Inflammatory macrophage (primary cell): ENCODE measurements around the gene CDC14B.
"Not testable (repeated sequence)": the region's sequence is repeated elsewhere in the genome, so short reads cannot be mapped to it uniquely, and the experiment has no call there.

Experiments
- DNase-seq, 2 donors: peaks; one replicate each; pipeline ENCODE4 v3.0.0-alpha.2; 2020 to 2022

Gene CDC14B

GRCh38 chr9:96621618-96622017 is 2.0 kb upstream of the CDC14B start:
- no peak for DNase-seq

- DNase-seq: no peak
Observed at GRCh38 chr9:96620832-96621269, 1.2 kb upstream of the CDC14B start.

GRCh38 chr9:96620181-96620514 is 505 bp upstream of the CDC14B start:
- DNase-seq: no peak

GRCh38 chr9:96619124-96619465 is 548 bp downstream of the CDC14B start:
- no peak for DNase-seq

- peak in 1 of 2 donors; percentile 10 for DNase-seq
Observed at GRCh38 chr9:96618209-96619123, 1.2 kb downstream of the CDC14B start.

- no peak for DNase-seq
Observed at GRCh38 chr9:96617439-96618185, 2.0 kb downstream of the CDC14B start.

- DNase-seq: no peak
Observed at GRCh38 chr9:96616817-96617438, 2.7 kb downstream of the CDC14B start.

- no peak for DNase-seq
Observed at GRCh38 chr9:96615411-96615810, 4.2 kb downstream of the CDC14B start.

GRCh38 chr9:96614664-96615063 is 5.0 kb downstream of the CDC14B start:
- not testable (repeated sequence) for DNase-seq

- no peak for DNase-seq
Observed at GRCh38 chr9:96612966-96613589, 6.6 kb downstream of the CDC14B start.

GRCh38 chr9:96612105-96612965 is 7.3 kb downstream of the CDC14B start:
- DNase-seq: no peak

GRCh38 chr9:96611302-96611701 is 8.3 kb downstream of the CDC14B start:
- DNase-seq: no peak

- no peak for DNase-seq
Observed at GRCh38 chr9:96609732-96610131, 9.9 kb downstream of the CDC14B start.

- DNase-seq: no peak
Observed at GRCh38 chr9:96607971-96608370, 11.7 kb downstream of the CDC14B start.

- DNase-seq: no peak
Observed at GRCh38 chr9:96605328-96605727, 14.3 kb downstream of the CDC14B start.

- no peak for DNase-seq
Observed at GRCh38 chr9:96604004-96604319, 15.7 kb downstream of the CDC14B start.

- no peak for DNase-seq
Observed at GRCh38 chr9:96603305-96604003, 16.2 kb downstream of the CDC14B start.

GRCh38 chr9:96599298-96599697 is 20.3 kb downstream of the CDC14B start:
- DNase-seq: peak in 1 of 2 donors; percentile 74

- DNase-seq: no peak
Observed at GRCh38 chr9:96596601-96597111, 23.0 kb downstream of the CDC14B start.

- no peak for DNase-seq
Observed at GRCh38 chr9:96587338-96588315, 32.0 kb downstream of the CDC14B start.
